GM23338 (cell line): Measurements from ENCODE around the gene SLC28A1. TPM values are rescaled to one million over a fixed set of nuclear protein-coding genes. Genes with fewer than 3 reads are reported as not detected.

Source experiments
- ATAC-seq: fragments of 200-7000 bp; cut with Tn5 transposase; 3 replicates; pipeline ENCODE4 v1.9.1; 2020
- DNase-seq: peaks from one replicate; pipeline ENCODE4 v3.0.0-alpha.2; 2015; ENCODE audit warnings: low spot score
- H2AFZ ChIP-seq: fragments of 200-600 bp; sonication (generic); 2 replicates; pipeline ENCODE4 v1.8.0; 2016; ENCODE audit warnings: antibody characterized with exemption, mild to moderate bottlenecking, moderate library complexity
- H3F3A ChIP-seq: fragments of 200-600 bp; sonication (generic); replicated peaks from 2 replicates; pipeline ENCODE4 v1.8.0; 2017; ENCODE audit warnings: antibody characterized with exemption, mixed run types, low read depth
- H3K27ac ChIP-seq: fragments of 200-600 bp; sonication (generic); 2 replicates; pipeline ENCODE4 v1.6.1; 2016; ENCODE audit warnings: low read depth
- H3K27me3 ChIP-seq: fragments of 200-600 bp; sonication (generic); 2 replicates; pipeline ENCODE4 v1.8.0; 2016; ENCODE audit warnings: mild to moderate bottlenecking, mixed run types, moderate library complexity; ENCODE audit not compliant: insufficient read depth
- H3K36me3 ChIP-seq: fragments of 200-600 bp; sonication (generic); 2 replicates; pipeline ENCODE4 v1.8.0; 2016; ENCODE audit warnings: mild to moderate bottlenecking; ENCODE audit not compliant: insufficient read depth
- H3K4me1 ChIP-seq: fragments of 200-600 bp; sonication (generic); 2 replicates; pipeline ENCODE4 v1.8.0; 2016; ENCODE audit warnings: mild to moderate bottlenecking, moderate library complexity; ENCODE audit not compliant: insufficient read depth
- H3K4me2 ChIP-seq: fragments of 200-600 bp; sonication (generic); 2 replicates; pipeline ENCODE4 v1.7.1; 2017; ENCODE audit warnings: mixed run types
- H3K4me3 ChIP-seq: fragments of 200-600 bp; sonication (generic); 2 replicates; pipeline ENCODE4 v1.6.1; 2016; ENCODE audit warnings: mixed run types
- H3K79me2 ChIP-seq: fragments of 200-600 bp; sonication (generic); replicated peaks from 2 replicates; pipeline ENCODE4 v1.8.0; 2017; ENCODE audit warnings: mild to moderate bottlenecking; ENCODE audit not compliant: insufficient read depth
- H3K9me2 ChIP-seq: fragments of 200-600 bp; sonication (generic); 2 replicates; pipeline ENCODE4 v1.8.0; 2017; ENCODE audit not compliant: insufficient read depth
- H4K20me1 ChIP-seq: fragments of 200-600 bp; sonication (generic); replicated peaks from 2 replicates; pipeline ENCODE4 v1.8.0; 2017; ENCODE audit warnings: mild to moderate bottlenecking; ENCODE audit not compliant: insufficient read depth
- H3K27ac Mint-ChIP-seq: 2 replicates; pipeline ENCODE4 v1.8.0; 2020; ENCODE audit warnings: inconsistent platforms, mild to moderate bottlenecking, moderate library complexity, mixed read lengths
- H3K27me3 Mint-ChIP-seq: 3 replicates; pipeline ENCODE4 v1.8.0; 2022; ENCODE audit warnings: low read depth, mild to moderate bottlenecking, moderate library complexity, mixed read lengths, inconsistent platforms; ENCODE audit not compliant: insufficient read depth, poor library complexity
- H3K36me3 Mint-ChIP-seq: 3 replicates; pipeline ENCODE4 v1.8.0; 2021; ENCODE audit warnings: low read depth, mild to moderate bottlenecking, inconsistent platforms, moderate library complexity, mixed read lengths
- H3K4me1 Mint-ChIP-seq: 3 replicates; pipeline ENCODE4 v1.8.0; 2020; ENCODE audit warnings: mild to moderate bottlenecking, inconsistent platforms, mixed read lengths
- H3K4me3 Mint-ChIP-seq: 3 replicates; pipeline ENCODE4 v1.8.0; 2021; ENCODE audit warnings: moderate library complexity, mild to moderate bottlenecking, inconsistent platforms, mixed read lengths
- H3K9me3 Mint-ChIP-seq: 3 replicates; pipeline ENCODE4 v1.8.0; 2020; ENCODE audit warnings: moderate library complexity, mild to moderate bottlenecking, inconsistent platforms, mixed read lengths
- CREB1 ChIP-seq: fragments of 250-450 bp; sonication (Bioruptor Pico); IDR thresholded peaks from 2 replicates; pipeline ENCODE4 v1.5.0; 2020; ENCODE audit warnings: low read depth, mild to moderate bottlenecking, moderate library complexity
- EZH2phosphoT487 ChIP-seq: fragments of 200-600 bp; sonication (generic); IDR thresholded peaks from one replicate; pipeline ENCODE4 v1.8.1; 2018; ENCODE audit warnings: antibody characterized with exemption; ENCODE audit not compliant: unreplicated experiment
- JUNB ChIP-seq: IDR thresholded peaks from one replicate; pipeline ENCODE4 v1.6.1; 2016; ENCODE audit warnings: antibody characterized with exemption; ENCODE audit not compliant: unreplicated experiment
- POLR2AphosphoS5 ChIP-seq: IDR thresholded peaks from 2 replicates; pipeline ENCODE4 v1.6.1; 2016; ENCODE audit warnings: antibody characterized with exemption, low read depth
- REST ChIP-seq: IDR thresholded peaks from one replicate; pipeline ENCODE4 v1.6.1; 2018; ENCODE audit warnings: antibody characterized with exemption; ENCODE audit not compliant: unreplicated experiment
- STAT1 ChIP-seq: IDR thresholded peaks from one replicate; pipeline ENCODE4 v1.6.1; 2016; ENCODE audit warnings: antibody characterized with exemption; ENCODE audit not compliant: unreplicated experiment
- ZNF114 ChIP-seq: fragments of 250-450 bp; sonication (Bioruptor Pico); IDR thresholded peaks from 2 replicates; pipeline ENCODE4 v1.5.0; 2020; ENCODE audit warnings: mild to moderate bottlenecking, moderate library complexity
- ZNF331 ChIP-seq: fragments of 250-450 bp; sonication (Bioruptor Pico); IDR thresholded peaks from 2 replicates; pipeline ENCODE4 v1.5.0; 2020; ENCODE audit warnings: low read depth, mild to moderate bottlenecking, moderate library complexity
- polyA plus RNA-seq: library from polyadenylated mRNA; unstranded; fragments of >200 nt; fragmentation: Nextera tagmentation; extraction: Ambion mirVana; gene quantifications from 2 replicates; pipeline ENCODE4 v1.2.1, GENCODE V29; 2016
- total RNA-seq: library from RNA; depleted of rRNA; stranded (reverse); fragments of >200 nt; shearing (Covaris generic); gene quantifications from 2 replicates; pipeline ENCODE4 v1.2.3, GENCODE V29; 2014
- TF ChIP-seq, protein P1 (sequence below): fragments of 250-450 bp; sonication (Bioruptor Pico); IDR thresholded peaks from 2 replicates; pipeline ENCODE4 v1.5.0; 2020; ENCODE audit warnings: mild to moderate bottlenecking, moderate library complexity

The SLC28A1 gene
- total and polyA plus RNA-seq, 2 experiments from 2014 or later, result not detected

DNA sequence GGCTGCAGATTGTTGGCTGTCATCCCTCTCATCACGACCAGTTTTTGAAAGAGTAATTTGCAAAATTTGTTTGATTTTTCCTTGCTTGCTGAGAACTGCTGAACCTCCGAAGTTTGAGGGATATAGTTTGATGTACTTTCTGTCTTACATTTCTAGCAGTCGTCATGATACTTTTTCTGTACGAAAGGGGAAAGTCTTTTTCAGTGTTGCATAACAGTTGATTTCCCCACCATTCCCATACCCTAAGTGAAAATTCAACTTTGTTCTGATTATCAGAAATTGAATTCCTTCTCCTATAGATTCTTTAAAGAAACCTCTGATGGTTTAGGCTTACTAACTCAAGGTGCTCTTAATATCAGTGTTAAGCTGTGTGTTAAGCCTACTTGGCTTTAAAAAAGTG, 98.8 kb downstream of the SLC28A1 start:
- Histone ChIP-seq H3F3A (0 out of 2 replicates have a peak, but pooled peaks cover 3% of the 10 kb centered on the region), H3K79me2 (peaks cover 14% of the 10 kb centered on the region), H3K4me2 (peak overlapping the region; percentile 77; the same call in 1 of the 2 replicates), H3K4me3 (peak overlapping the region; percentile 90; the same call in 1 of the 2 replicates), H2AFZ (no peak overlapping the region), H3K27ac (no peak overlapping the region), H4K20me1 (peaks cover 13% of the 10 kb centered on the region), H3K36me3 (no peaks in the 10 kb centered on the region), H3K4me1 (0 out of 2 replicates have a peak, but pooled peaks cover 8% of the 10 kb centered on the region), H3K27me3 (peaks cover 56% of the 10 kb centered on the region), H3K9me2 (no peaks in the 10 kb centered on the region)
- peaks cover 40% of the 10 kb centered on the region for H3K27me3 Mint-ChIP-seq
- ATAC-seq, result no peak
- peak overlapping the region; percentile 80; the same call in 2 of the 3 replicates for H3K4me3 Mint-ChIP-seq
- no peaks in the 10 kb centered on the region; the same call in 2 of the 3 replicates for H3K36me3 Mint-ChIP-seq
- no peaks in the 10 kb centered on the region; the same call in 2 of the 3 replicates for H3K9me3 Mint-ChIP-seq
- H3K4me1 Mint-ChIP-seq, result peaks cover 22% of the 10 kb centered on the region
- H3K27ac Mint-ChIP-seq, result no peak overlapping the region
- TF ChIP-seq POLR2AphosphoS5 (no peak), EZH2phosphoT487 (no peak), ZNF114 (CRISPR knock-in tag) (no peak), JUNB (no peak), STAT1 (no peak), REST (no peak), ZNF331 (CRISPR knock-in tag) (no peak), CREB1 (no peak)
- TF ChIP-seq, protein P1, sequence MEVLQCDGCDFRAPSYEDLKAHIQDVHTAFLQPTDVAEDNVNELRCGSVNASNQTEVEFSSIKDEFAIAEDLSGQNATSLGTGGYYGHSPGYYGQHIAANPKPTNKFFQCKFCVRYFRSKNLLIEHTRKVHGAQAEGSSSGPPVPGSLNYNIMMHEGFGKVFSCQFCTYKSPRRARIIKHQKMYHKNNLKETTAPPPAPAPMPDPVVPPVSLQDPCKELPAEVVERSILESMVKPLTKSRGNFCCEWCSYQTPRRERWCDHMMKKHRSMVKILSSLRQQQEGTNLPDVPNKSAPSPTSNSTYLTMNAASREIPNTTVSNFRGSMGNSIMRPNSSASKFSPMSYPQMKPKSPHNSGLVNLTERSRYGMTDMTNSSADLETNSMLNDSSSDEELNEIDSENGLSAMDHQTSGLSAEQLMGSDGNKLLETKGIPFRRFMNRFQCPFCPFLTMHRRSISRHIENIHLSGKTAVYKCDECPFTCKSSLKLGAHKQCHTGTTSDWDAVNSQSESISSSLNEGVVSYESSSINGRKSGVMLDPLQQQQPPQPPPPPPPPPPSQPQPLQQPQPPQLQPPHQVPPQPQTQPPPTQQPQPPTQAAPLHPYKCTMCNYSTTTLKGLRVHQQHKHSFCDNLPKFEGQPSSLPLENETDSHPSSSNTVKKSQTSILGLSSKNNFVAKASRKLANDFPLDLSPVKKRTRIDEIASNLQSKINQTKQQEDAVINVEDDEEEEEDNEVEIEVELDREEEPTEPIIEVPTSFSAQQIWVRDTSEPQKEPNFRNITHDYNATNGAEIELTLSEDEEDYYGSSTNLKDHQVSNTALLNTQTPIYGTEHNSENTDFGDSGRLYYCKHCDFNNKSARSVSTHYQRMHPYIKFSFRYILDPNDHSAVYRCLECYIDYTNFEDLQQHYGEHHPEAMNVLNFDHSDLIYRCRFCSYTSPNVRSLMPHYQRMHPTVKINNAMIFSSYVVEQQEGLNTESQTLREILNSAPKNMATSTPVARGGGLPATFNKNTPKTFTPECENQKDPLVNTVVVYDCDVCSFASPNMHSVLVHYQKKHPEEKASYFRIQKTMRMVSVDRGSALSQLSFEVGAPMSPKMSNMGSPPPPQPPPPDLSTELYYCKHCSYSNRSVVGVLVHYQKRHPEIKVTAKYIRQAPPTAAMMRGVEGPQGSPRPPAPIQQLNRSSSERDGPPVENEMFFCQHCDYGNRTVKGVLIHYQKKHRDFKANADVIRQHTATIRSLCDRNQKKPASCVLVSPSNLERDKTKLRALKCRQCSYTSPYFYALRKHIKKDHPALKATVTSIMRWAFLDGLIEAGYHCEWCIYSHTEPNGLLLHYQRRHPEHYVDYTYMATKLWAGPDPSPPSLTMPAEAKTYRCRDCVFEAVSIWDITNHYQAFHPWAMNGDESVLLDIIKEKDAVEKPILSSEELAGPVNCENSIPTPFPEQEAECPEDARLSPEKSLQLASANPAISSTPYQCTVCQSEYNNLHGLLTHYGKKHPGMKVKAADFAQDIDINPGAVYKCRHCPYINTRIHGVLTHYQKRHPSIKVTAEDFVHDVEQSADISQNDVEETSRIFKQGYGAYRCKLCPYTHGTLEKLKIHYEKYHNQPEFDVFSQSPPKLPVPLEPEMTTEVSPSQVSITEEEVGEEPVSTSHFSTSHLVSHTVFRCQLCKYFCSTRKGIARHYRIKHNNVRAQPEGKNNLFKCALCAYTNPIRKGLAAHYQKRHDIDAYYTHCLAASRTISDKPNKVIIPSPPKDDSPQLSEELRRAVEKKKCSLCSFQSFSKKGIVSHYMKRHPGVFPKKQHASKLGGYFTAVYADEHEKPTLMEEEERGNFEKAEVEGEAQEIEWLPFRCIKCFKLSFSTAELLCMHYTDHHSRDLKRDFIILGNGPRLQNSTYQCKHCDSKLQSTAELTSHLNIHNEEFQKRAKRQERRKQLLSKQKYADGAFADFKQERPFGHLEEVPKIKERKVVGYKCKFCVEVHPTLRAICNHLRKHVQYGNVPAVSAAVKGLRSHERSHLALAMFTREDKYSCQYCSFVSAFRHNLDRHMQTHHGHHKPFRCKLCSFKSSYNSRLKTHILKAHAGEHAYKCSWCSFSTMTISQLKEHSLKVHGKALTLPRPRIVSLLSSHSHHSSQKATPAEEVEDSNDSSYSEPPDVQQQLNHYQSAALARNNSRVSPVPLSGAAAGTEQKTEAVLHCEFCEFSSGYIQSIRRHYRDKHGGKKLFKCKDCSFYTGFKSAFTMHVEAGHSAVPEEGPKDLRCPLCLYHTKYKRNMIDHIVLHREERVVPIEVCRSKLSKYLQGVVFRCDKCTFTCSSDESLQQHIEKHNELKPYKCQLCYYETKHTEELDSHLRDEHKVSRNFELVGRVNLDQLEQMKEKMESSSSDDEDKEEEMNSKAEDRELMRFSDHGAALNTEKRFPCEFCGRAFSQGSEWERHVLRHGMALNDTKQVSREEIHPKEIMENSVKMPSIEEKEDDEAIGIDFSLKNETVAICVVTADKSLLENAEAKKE (CRISPR knock-in tag), result no peak
- DNase-seq, result no peak
